IPS-NIHi11 (cell line): ENCODE results near the gene PDE10A.
"Not testable (repeated sequence)": the region's sequence is repeated elsewhere in the genome, so short reads cannot be mapped to it uniquely, and the experiment has no call there.

Experiments used
- DNase-seq: peaks from one replicate; pipeline ENCODE4 v3.0.0; 2012; ENCODE audit warnings: mixed read lengths, low spot score

Gene PDE10A

DNA sequence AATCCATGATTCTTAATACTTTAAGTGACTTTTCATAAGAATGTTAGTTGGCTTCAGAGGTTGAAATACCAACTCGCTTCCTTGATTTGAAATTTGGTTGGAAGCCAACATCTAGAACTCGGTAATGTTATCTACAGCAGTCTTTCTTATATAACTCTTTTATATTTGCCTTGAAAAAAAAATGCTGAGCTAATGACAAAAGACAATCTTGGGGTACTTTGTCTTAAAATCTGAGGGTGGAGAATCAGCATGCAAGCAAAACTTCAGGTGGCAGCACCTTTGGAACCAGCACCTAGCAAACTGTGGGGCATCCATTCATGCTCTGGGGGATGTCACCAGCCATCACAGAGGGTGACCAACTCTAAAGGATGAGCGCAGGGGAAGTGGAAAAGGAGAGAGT, 76.3 kb downstream of the PDE10A start:
- DNase-seq, result no peak

DNA sequence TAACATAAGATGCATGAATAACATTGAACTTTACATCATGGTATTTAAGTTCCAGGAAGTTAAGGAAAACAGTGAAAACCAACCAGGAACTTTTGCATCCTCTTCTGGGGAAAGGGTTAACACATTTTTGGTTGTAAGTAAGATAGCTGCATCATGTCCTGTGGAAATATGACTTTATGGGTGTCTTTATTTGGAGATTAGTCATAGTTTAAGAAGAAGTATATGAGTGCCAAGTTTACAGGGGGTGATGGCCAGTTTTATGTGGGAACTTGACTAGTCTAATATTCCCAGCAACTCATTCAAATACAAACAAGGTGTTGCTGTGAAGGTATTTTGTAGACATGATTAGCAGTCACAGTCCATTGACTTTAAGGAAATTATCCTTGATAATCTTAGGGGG, 78.0 kb downstream of the PDE10A start:
- no peak for DNase-seq

DNA sequence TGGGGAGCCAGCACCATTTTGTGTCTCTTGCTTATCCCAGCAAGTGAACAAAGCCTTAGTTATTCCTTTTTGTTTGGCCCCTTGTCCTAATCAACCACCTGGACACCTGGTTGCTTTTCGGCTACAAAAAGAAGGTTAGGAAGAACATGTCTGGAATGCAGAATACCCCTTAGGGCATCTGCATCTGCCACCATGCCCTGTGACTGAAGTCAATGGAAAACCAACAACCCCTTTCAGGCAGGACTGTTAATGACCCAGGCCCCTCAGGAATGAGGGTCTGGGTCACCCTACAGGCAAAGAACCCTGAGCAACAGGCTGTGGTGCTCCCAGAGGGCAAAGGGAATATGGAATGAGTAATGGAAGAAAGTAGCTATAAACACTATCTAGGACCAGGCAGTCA, 78.5 kb downstream of the PDE10A start:
- no peak for DNase-seq

DNA sequence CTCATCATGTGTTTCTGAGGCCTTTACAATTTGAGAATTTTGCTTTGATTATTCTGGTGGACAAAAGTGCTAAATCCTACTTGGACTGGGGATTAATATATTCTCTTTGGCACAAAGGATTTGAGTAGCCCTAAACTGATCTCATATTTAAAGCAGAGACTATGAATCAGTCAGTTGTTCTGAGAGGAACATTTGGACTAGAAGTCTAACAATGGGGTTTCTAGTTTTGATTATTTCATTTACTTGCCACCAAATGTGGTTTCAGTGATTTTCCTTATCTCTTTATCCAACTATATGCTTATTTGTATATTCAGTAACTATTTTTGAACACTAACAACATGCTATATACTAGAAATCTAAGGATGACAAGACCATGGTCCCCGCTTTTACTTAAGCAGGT, 81.4 kb downstream of the PDE10A start:
- DNase-seq, result no peak

DNA sequence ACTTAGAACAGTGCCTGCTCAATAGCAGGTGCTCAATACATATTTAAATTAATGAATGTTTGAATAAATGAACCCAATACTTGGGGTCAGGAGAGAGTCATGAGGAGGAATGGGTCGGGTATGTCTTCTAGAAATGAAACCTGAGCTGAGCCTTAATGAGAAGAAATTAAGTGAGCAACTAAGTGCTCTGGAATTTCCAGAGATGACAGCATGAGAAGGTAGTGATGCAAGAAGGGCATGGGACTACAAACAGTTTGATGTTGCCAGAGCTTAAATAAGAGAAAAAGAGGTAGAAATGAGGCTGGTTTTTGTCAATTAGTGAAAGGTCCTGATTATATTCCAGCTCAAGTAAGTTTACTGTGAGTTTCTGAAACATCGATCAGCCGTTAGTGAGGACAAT, 82.9 kb downstream of the PDE10A start:
- DNase-seq, result no peak

DNA sequence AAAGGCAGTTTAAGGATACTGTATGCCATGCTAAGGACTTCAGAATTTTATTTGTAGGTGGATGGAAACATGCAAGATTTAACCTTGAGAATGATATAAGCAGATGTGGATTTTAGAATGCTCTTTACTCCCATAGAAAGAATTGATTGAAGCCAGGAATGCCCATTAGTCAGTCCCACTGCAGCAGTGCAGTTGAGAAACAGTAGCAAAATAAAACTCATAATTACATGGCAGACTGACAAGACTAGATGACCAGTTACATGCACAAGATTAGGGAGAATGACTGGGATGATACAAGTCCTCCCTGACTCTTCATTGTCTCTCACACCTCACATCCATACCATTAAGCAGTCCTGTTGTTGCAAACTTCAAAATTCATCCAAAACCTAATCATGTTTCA, 83.9 kb downstream of the PDE10A start:
- no peak for DNase-seq

DNA sequence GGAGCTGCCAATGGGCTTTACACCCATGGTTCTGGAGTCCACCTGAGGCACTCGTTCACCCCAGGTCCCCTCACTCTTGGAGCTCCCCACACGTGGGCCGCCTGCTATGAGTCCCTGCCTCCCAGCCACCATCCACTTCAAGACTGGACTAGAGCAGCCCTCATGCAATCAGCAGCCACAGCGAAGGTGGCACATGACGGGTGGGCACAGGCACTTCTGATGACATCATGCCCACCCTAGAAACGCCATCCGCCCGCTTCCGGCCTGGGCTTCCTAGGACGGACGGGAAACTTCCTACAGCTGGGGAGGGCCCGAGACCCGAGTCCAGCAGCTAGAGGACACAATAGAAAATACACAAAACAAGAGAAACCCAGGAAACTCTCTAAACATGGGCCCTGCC, 85.5 kb downstream of the PDE10A start:
- no peak for DNase-seq

DNA sequence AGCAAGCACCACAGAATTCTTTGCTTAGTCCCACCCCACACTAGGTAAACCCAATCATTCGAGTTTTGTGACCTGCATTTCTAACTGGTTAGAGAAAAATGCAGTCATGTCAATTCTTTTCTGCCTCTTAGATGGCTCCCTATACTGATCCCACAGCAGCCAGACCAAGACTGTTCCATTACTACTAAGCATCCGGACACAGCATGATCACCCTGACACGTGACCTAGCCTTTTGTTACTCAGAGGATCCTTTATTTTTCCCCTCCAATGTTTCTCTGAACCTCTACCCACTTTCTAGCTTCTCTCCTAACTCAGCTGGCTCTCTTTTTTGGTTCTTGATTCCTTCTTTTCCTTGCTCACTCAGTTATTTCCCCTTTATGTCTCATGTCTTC, 87.9 kb downstream of the PDE10A start:
- no peak for DNase-seq

DNA sequence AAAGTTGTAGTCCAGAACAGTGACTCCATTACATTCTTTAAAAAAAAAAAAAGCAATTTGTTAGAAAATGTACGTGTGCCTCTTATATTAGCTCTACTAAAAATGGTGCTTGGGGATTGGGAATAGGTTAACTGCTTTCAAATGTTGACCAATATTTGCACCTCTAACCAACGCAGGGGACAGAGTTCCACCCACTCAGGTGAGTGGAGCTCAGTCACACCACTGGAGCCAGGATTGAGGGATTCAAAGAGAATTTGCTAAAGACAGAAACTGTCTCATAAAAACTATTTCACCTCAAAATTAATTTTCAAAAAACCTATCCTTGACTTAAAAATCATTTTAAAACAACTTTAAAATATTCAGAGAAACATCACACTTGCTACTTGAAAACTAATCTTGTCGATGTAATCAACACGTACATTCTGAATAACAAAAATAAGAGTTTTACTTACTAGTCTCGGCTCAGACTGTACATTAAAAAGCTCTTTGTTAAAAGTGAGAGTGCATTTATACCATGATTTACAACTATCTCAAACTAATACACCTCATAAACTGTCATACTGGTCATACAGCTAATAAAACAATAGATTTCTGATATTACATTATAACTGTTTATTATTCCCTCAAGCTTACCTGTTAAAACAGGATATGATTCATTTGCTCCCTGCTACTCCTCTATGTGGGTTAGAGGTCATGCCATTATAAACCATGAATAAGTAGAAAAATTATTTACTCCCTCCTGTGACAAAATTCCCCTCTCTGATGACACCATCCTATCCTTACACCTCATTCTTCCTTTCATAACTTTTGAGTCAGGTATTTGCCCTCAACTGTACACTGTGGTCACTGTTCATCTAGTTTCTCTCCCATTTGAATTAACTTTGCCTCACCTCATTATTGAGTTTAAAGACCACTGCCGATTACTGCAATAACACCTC, 88.6 kb downstream of the PDE10A start:
- no peak for DNase-seq

DNA sequence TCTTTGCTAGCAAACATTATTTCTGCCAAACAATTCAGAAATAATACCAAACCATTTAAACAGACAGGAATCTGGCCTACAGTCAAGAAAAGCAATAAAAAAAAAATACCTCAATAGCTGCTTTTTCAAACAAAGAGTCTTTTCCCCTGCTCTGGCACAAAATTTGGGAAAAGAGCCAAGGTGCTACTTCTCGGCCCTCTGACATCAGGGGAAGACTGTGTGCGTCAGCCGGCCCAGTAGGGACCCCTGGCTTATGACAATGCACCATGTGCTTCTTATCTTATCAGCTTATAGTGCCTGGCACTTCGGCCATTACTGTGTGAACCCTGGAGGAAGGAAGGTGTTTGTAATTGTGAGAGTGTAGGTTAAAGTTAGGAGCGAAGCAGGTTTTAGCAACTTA, 89.4 kb downstream of the PDE10A start:
- no peak for DNase-seq

DNA sequence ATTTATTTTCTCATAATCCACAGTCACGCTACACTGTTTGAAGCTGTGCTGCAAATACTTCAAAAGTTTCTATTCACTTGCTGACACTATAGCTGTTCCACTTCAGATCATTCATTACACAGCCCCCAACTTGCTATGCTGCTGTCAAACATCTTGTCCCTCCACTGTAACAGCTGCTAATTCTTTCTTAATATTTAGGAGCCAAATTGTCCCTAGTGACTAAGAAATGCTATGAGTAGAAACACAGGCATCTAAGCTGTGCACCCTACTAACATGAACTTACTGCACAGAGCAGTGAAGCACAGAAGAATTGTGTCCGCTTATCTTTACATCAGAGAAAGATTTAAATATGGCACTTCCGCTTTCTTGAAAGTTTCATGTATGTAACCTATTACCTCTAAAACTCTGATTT, 91.3 kb downstream of the PDE10A start:
- DNase-seq, result no peak

DNA sequence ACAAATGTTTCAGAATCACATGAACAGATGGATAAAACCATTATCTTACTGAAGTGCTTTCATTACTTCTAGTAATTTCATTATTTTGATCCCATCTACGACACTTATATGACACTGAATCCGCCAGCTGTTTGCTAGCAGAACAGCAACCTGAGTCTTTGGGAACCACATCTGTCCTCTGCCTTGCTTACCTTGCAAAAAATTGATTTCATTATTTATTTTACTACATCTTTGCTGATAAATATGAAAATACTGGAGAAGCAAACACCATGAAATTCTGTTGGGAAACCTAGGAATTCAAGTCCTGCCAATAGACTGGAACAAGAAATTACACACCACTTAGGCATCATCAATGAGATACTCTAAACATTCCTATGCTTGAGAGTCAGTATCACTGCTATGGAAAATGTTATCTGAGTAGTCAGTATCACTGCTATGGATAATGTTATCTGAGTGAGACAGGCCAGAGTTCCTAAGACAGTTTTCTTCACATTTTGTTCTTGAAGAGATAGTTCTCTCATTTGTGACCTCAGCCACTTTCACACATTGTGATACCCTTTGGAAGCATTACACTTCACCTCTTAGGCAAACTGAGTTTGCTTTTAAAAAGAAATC, 91.9 kb downstream of the PDE10A start:
- DNase-seq, result no peak

DNA sequence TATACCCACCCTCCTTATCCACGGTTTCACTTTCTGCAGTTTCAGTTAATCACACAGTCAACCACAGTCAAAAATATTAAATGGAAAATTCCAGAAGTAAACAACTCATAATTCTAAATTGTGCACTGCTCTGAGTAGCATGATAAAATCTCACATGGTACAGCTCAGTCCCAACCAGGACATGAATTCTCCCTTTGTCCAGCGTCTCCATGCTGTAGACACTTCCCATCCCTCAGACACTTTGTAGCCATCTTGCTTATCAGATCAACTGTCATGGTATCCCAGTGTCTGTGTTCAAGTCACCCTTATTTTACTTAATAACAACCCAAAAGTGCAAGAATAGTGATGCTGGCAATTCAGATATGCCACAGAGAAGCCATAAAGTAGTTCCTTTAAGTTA, 94.7 kb downstream of the PDE10A start:
- DNase-seq, result no peak

DNA sequence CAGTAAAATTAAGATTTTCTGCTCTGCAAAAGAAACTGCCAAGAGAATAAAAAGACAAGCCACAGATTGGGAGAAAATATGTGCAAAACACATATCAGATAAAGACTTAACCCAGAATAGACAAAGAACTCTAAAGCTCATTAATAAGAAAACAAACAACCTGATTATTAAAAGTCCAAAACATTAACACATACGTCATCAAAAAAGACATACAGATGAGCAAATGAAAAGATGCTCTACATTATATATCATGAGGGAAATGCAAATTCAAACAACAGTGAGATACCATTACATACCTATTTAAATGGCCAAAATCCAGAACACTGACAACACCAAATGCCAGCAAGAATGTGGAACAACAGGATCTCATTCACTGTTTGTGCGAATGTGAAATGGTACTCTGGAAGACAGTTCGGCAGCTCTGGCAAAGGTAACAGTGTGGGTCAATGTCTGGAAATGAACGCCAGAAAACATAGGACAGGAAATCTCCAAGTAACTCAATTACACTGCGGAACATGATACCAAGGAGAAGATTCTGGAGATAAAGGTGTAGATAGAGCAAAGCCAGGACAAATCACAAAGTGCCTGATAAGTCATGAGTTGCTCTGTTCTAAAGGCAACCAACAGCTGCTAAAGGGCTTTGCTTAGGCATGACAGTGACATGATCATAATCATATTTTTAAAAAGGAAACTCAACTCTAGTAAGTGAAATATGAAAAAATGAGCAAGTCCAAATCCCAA, 96.8 kb downstream of the PDE10A start:
- DNase-seq, result no peak

DNA sequence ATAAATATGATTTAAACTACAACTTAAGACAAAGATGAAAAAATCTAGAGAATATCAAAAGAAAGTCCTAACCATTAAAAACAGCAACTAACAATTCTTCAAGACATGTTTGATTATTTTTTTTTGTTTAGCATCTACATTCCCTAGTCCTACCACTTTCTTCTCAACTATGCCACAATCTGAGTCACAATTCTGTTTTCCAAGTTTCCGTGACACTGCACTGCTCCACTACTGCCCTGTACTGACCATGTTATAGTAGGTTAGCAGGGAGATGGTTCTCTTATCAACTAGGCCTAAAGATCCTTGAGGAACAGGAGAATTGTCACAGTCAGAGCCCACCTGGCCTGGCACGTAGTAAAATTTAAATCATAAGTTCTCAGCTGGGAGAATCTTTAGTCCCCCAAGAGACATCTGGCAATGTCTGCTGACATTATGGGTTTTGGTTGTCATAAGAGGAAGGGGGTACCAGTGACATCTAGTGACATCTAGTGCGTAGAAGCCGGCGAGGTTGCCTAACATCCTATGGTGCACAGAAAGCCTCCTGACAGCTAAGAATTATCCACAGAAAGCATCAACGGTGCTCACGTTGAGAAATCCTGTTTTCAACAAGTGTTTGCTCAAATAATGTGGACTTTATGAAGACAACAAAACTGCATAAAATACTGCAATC, 100.5 kb downstream of the PDE10A start:
- no peak for DNase-seq

DNA sequence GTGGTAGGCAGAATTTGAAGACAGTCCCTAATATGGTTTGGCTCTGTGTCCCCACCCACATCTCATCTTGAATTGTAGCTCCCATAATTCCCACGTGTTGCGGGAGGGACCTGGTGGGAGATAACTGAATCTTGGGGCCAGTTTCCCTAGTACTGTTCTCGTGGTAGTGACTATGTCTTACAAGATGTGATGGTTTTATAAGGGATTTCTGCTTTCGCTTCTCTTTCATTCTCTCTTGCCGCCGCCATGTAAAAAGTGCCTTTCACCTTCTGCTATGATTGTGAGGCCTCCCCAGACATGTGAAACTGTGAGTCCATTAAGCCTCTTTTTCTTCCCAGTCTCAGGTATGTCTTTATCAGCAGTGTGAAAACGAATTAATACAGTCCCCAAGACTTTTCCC, 103.4 kb downstream of the PDE10A start:
- DNase-seq, result no peak

DNA sequence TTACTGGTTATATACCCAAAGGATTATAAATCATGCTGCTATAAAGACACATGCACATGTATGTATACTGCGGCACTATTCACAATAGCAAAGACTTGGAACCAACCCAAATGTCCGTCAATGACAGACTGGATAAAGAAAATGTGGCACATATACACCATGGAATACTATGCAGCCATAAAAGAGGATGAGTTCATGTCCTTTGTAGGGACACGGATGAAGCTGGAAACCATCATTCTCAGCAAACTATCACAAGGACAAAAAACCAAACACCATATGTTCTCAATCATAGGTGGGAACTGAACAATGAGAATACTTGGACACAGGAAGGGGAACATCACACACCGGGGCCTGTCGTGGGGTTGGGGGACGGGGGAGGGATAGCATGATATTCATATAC, 104.9 kb downstream of the PDE10A start:
- DNase-seq, result not testable (repeated sequence)

DNA sequence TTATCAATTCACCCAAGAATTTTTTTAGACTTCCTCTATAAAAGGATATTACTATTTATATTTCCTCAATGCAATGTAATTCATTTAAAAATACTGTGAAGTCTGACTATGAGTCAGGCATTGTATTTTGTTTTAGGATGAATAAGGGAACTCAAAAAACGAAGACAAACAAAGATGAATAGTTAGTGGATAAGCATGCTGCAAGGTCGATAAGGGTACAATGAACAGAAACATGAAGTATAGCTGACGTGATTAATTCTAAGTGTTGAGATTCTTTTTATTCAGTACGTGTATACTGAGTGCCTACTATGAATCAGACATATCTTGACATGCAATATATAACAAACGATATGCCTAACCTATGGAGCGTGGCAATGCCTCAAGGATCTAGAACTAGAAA, 105.4 kb downstream of the PDE10A start:
- no peak for DNase-seq

DNA sequence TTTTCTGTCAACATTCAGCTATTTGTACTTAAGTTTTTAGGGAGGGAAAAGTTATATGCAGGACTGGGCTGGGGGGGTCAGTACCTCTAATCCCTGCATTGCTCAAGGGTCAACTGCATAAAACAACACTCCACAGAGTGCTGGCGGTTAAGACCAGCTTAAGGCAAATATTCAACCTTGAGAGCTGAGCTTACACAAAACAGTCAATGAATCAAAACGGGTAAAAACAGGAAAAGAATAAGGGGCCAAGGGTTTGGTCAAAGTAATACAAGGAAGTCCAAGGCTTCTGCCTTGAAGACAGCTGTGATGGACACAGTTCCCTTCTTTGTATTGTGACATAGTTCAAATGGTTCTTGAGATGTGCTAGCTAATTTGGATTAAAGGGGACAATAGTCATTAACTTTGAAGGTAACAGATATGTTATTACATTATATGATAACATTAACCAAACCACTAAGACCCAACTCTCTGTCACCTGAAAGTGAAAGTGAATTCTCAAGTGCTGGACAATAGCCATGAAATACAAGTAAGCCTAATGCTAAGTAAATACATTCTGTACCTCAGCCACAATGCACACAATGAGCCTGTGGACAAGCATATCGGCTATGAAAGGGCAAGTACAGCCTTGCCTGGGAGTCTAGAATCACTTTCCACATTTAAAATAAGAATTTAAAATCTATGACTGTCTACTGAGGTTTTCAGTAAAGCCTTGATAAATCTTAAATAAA, 106.8 kb downstream of the PDE10A start:
- no peak for DNase-seq

DNA sequence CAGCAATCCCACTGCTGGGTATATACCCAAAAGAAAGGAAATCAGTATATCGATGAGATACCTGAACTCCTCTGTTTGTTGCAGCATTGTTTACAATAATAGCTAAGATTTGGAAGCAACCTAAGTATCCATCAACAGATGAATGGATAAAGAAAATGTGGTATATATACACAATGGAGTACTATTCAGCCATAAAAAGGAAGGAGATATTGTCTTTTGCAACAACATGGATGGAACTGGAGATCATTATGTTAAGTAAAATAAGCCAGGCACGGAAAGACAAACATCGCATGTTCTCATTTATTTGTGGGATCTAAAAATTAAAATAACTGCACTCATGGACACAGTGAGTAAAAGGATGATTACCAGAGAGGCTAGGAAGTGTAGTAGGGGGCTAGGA, 108.4 kb downstream of the PDE10A start:
- not testable (repeated sequence) for DNase-seq

DNA sequence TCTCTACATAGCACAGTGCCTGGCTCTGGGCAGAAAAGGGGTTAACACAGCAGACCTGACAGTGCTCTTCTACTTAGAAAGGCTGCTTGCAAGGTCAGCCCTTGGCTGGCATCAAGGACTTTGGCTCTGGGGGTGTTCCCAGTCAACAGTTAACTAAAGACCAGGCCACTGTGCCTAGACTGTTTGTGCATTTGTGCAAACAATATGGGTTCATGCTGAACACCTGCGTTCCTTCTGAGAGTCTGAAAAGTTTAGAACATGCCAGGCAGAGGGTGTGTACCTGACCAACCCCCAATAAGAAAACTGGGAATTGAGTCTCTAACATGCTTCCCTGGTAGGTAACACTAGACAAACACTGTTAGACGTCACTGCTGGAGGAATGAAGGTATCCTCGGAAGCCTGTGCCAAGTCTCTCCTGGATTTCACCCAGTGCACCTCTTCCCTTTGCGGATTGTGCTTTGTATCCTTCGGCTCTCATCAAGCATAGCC, 110.7 kb downstream of the PDE10A start:
- no peak for DNase-seq

DNA sequence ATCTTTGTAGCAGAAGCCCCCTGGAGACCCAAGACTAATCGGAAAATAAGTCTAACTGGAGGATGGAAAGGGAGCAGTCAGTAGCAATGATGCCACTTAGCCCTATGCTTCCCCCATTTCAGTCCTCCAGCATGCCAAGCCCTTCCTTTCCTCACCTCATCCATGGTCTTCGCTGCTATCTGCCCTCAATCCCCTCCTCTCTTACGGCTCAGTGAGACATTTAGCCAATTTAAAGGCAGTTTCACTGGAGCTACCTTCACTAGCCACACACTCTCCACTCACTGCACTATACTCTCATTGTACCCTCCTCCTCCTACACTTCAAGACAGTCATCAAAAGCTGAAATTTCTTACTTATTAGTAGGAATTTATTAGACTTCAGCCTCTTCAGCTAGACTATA, 111.2 kb downstream of the PDE10A start:
- no peak for DNase-seq
